ENCODE data around the gene TPRA1.
A peak's percentile ranks its signal among the peaks of the same experiment; 100 is the strongest.

TPRA1 gene

GRCh38 chr3:127588806-127589577, 1.5 kb downstream of the TPRA1 start:
- DNase-seq: no peak

- DNase-seq: no peak
These were observed 2.7 kb downstream of the TPRA1 start for GRCh38 chr3:127587876-127588275.

- no peak for DNase-seq
These were observed 4.6 kb downstream of the TPRA1 start for GRCh38 chr3:127585813-127586413.

- DNase-seq: no peak
These were observed 5.2 kb downstream of the TPRA1 start for GRCh38 chr3:127585163-127585812.

GRCh38 chr3:127584734-127585133, 5.8 kb downstream of the TPRA1 start:
- no peak for DNase-seq

- no peak for DNase-seq
These were observed 10.0 kb downstream of the TPRA1 start for GRCh38 chr3:127580327-127581060.

GRCh38 chr3:127578802-127579201, 11.7 kb downstream of the TPRA1 start:
- no peak for DNase-seq

- no peak for DNase-seq
These were observed 12.4 kb downstream of the TPRA1 start for GRCh38 chr3:127578168-127578567.

GRCh38 chr3:127577448-127577847, 13.1 kb downstream of the TPRA1 start:
- DNase-seq: no peak

GRCh38 chr3:127574880-127575878, 15.4 kb downstream of the TPRA1 start:
- peak; percentile 93 for DNase-seq

- no peak for DNase-seq
These were observed 16.6 kb downstream of the TPRA1 start for GRCh38 chr3:127573912-127574311.

- no peak for DNase-seq
These were observed 17.1 kb downstream of the TPRA1 start for GRCh38 chr3:127573401-127573800.

GRCh38 chr3:127572735-127573134, 17.8 kb downstream of the TPRA1 start:
- DNase-seq: no peak

- no peak for DNase-seq
These were observed 18.3 kb downstream of the TPRA1 start for GRCh38 chr3:127572186-127572585.

GRCh38 chr3:127570520-127570919, 20.0 kb downstream of the TPRA1 start:
- DNase-seq: no peak

- no peak for DNase-seq
These were observed 21.4 kb downstream of the TPRA1 start for GRCh38 chr3:127569160-127569559.

GRCh38 chr3:127568586-127568985, 21.9 kb downstream of the TPRA1 start:
- DNase-seq: no peak

GRCh38 chr3:127566833-127567232, 23.7 kb downstream of the TPRA1 start:
- DNase-seq: no peak

GRCh38 chr3:127565711-127566110, 24.8 kb downstream of the TPRA1 start:
- DNase-seq: no peak

- no peak for DNase-seq
These were observed 30.3 kb downstream of the TPRA1 start for GRCh38 chr3:127560051-127560787.

GRCh38 chr3:127556565-127556964, 34.0 kb downstream of the TPRA1 start:
- no peak for DNase-seq

Data from CD4-positive, alpha-beta T cell treated with Interleukin-17A for 1 hour (primary cell).